ENCODE measurements around the gene SLC4A11.

DNA sequence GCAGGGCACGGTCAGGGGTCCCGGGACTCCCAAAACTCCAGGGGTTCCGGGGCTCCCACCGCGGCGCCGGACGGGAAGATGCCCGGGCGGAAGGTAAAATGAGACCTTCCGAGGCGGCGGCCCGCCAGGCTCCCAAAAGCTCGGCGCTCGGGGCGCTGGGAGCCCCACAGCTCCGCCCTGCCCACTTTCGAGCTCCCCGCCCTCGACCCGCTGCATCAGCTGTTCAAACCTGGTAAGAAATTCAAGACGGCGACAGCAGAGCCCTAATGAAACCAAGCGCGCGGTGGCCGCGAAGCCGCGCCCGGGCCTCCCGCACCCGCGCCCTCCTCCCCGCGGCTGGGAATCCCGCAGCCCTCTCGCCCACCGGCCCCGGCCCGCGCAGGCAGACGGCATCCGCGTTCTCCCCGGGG, 369 bp downstream of the SLC4A11 start:
- TF ChIP-seq, protein P1, sequence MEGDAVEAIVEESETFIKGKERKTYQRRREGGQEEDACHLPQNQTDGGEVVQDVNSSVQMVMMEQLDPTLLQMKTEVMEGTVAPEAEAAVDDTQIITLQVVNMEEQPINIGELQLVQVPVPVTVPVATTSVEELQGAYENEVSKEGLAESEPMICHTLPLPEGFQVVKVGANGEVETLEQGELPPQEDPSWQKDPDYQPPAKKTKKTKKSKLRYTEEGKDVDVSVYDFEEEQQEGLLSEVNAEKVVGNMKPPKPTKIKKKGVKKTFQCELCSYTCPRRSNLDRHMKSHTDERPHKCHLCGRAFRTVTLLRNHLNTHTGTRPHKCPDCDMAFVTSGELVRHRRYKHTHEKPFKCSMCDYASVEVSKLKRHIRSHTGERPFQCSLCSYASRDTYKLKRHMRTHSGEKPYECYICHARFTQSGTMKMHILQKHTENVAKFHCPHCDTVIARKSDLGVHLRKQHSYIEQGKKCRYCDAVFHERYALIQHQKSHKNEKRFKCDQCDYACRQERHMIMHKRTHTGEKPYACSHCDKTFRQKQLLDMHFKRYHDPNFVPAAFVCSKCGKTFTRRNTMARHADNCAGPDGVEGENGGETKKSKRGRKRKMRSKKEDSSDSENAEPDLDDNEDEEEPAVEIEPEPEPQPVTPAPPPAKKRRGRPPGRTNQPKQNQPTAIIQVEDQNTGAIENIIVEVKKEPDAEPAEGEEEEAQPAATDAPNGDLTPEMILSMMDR (IDR thresholded peaks at IDR 0.05; ENCODE audit: low read depth, low read length), result no peak
- no peak for TF ChIP-seq EZH2phosphoT487 (IDR thresholded peaks at IDR 0.05; ENCODE audit: low read depth)
